VCaP (cell line): Measurements from ENCODE around the gene SMAD2.
"Not testable (repeated sequence)": the region's sequence is repeated elsewhere in the genome, so short reads cannot be mapped to it uniquely, and the experiment has no call there.

Experiments used
- H3K27ac ChIP-seq: fragments of 450-650 bp; 2 replicates; pipeline ENCODE4 v1.5.1; 2017
- CTCF ChIP-seq: fragments of 450-650 bp; conservative IDR thresholded peaks from 2 replicates; pipeline ENCODE4 v1.5.1; 2017; ENCODE audit warnings: mild to moderate bottlenecking, moderate library complexity

SMAD2 gene

GRCh38 chr18:47775961-47776360 is 154.5 kb downstream of the SMAD2 start:
- no peak overlapping the region for H3K27ac ChIP-seq
- peak; percentile 50 for TF ChIP-seq CTCF

GRCh38 chr18:47773931-47774330 is 156.5 kb downstream of the SMAD2 start:
- no peak overlapping the region for H3K27ac ChIP-seq
- TF ChIP-seq CTCF: no peak

DNA sequence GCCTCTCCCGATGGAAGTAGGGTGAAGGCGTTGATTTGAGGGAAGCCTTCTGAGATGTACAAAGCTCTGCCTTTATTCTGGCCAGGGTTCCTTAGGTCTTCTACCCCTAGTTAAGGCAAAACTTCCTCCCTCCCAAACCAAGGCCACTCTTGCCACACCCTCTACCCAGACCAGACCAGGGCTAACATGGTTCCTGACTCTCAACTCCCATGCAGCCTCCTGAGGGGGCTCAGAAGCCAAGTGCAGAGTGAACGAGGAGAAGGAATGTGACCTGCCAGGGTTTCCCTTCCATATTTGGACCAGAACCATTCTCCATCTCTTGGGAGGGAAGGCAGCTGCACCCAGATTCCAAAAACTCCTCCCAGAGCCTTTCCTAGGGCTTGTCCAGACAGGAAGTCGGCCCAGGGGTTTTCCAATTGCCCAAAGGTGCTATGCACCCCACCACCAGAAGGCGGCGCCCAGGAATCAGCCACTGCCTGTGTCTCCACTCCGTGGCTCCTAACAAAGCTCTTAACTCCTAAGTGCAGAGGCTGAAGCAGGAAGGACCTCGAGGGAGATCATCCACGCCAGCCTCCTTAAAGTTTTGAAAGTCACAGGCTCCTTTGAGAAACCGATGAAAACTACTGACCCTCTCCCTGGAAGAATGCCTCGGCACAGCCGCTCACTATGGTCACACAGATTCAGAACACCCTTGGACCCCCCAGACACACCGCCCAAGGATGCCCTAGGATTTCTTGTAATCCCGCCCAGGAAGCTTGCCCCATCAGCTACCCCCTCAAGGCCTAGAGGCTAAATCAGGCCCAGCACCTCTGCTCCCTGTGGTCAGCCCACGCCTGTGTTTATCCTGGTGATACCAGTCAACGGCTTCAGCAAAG is 157.8 kb downstream of the SMAD2 start:
- TF ChIP-seq CTCF: peak; percentile 86
- no peak overlapping the region for H3K27ac ChIP-seq

DNA sequence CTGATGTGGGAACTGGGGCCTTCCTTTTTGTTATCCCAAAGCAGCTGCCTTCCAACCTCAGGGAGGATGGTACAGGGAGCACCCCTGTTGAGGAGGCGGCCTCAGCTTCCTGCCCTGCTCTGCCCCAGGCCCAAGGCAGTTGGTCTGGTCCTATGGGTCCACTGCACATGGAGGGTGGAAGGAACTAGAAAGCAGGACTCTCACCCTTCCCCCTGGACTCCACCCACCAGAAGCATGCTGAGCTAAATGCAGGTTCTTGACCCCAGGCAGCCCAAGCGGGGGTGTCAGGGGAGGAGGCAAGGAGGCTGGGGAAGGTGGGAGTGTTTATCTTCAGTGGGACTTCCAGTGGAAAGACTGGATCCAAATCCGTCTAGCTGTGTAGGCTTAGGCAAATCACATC is 158.5 kb downstream of the SMAD2 start:
- TF ChIP-seq CTCF: no peak
- H3K27ac ChIP-seq: no peak overlapping the region

- H3K27ac ChIP-seq: no peak overlapping the region
- no peak for TF ChIP-seq CTCF
Observed at GRCh38 chr18:47767699-47768098, 162.8 kb downstream of the SMAD2 start.

- not testable (repeated sequence) for H3K27ac ChIP-seq
Observed at GRCh38 chr18:47767198-47767597, 163.3 kb downstream of the SMAD2 start.
